K562 (cell line): ENCODE measurements around the gene EDARADD. TPM values are rescaled to one million over a fixed set of nuclear protein-coding genes. Genes with fewer than 3 reads are reported as not detected.

Experiments
- ARID3B ChIP-seq: fragments of 250-450 bp; sonication (Bioruptor Pico); IDR thresholded peaks from 2 replicates; pipeline ENCODE4 v1.4.0; 2020; ENCODE audit warnings: borderline replicate concordance
- ETV1 ChIP-seq: fragments of 450-650 bp; conservative IDR thresholded peaks from 2 replicates; pipeline ENCODE4 v1.6.1; 2016; ENCODE audit warnings: missing genetic modification characterization, control low read depth, low read depth, missing compliant biosample characterization
- HDAC3 ChIP-seq: fragments of 450-650 bp; IDR thresholded peaks from 2 replicates; pipeline ENCODE4 v1.6.1; 2018; ENCODE audit warnings: borderline replicate concordance, mild to moderate bottlenecking, moderate library complexity; ENCODE audit not compliant: partially characterized antibody
- HMGN3 ChIP-seq: IDR thresholded peaks from 2 replicates; pipeline ENCODE4 v1.6.1; 2011; ENCODE audit warnings: borderline replicate concordance, low read depth, mild to moderate bottlenecking, mixed read lengths, low read length; ENCODE audit not compliant: insufficient read length; ENCODE audit errors: extremely low read depth
- HMGXB4 ChIP-seq: sonication (generic); formaldehyde crosslinking; IDR thresholded peaks from 2 replicates; pipeline ENCODE4 v1.8.1; 2023; ENCODE audit warnings: mild to moderate bottlenecking, missing genetic modification reagents
- HNRNPH1 ChIP-seq: fragments of 200-400 bp; formaldehyde crosslinking; optimal IDR thresholded peaks from 2 replicates; pipeline ENCODE3; 2017; ENCODE audit warnings: low read depth, mild to moderate bottlenecking, low read length, moderate library complexity
- IFI16 ChIP-seq: fragments of 250-450 bp; sonication (Bioruptor Pico); IDR thresholded peaks from 2 replicates; pipeline ENCODE4 v2.1.2; 2022; ENCODE audit warnings: mild to moderate bottlenecking, inconsistent platforms
- ILK ChIP-seq: fragments of 450-650 bp; IDR thresholded peaks from 2 replicates; pipeline ENCODE4 v1.6.1; 2016; ENCODE audit warnings: missing genetic modification characterization, low read depth, mild to moderate bottlenecking, missing compliant biosample characterization, moderate library complexity, borderline replicate concordance
- MECOM ChIP-seq: fragments of 250-450 bp; sonication (Bioruptor Pico); IDR thresholded peaks from 2 replicates; pipeline ENCODE4 v1.8.0; 2022; ENCODE audit warnings: inconsistent platforms
- MEF2D ChIP-seq: conservative IDR thresholded peaks from 2 replicates; pipeline ENCODE4 v1.6.1; 2016; ENCODE audit warnings: low read depth, missing genetic modification characterization, missing compliant biosample characterization
- NCOR1 ChIP-seq: fragments of 450-650 bp; IDR thresholded peaks from 2 replicates; pipeline ENCODE4 v1.6.1; 2016; ENCODE audit warnings: mild to moderate bottlenecking, moderate library complexity
- NFIX ChIP-seq: fragments of 250-450 bp; sonication (Bioruptor Pico); IDR thresholded peaks from 2 replicates; pipeline ENCODE4 v1.4.0; 2020; ENCODE audit warnings: low read depth, mild to moderate bottlenecking, moderate library complexity
- NRF1 ChIP-seq, 2 experiments: fragments of 450-650 bp; IDR thresholded peaks in 1 of 2; conservative IDR thresholded peaks in 1 of 2; 2 replicates each; pipeline ENCODE4 v1.6.1; 2014; ENCODE audit warnings: mild to moderate bottlenecking in 2 of 2
- RUNX1 ChIP-seq: sonication (generic); IDR thresholded peaks from 2 replicates; pipeline ENCODE4 v1.6.1; 2016; ENCODE audit warnings: antibody characterized with exemption, low read depth
- SMAD2 ChIP-seq: fragments of 150-350 bp; IDR thresholded peaks from 2 replicates; pipeline ENCODE4 v1.6.1; 2014; ENCODE audit warnings: low read depth, mild to moderate bottlenecking, low read length
- STAT5A ChIP-seq: IDR thresholded peaks from 2 replicates; pipeline ENCODE4 v1.6.1; 2012; ENCODE audit warnings: low read length, inconsistent platforms, borderline replicate concordance
- TCF3 ChIP-seq: sonication (generic); formaldehyde crosslinking; IDR thresholded peaks from 2 replicates; pipeline ENCODE4 v1.4.0; 2020; ENCODE audit warnings: mild to moderate bottlenecking, missing genetic modification reagents
- TRIM24 ChIP-seq, 2 experiments: fragments of 450-650 bp; IDR thresholded peaks; 2 replicates each; pipeline ENCODE4 v1.6.1; 2016
- TRIM25 ChIP-seq: fragments of 450-650 bp; IDR thresholded peaks from 2 replicates; pipeline ENCODE4 v1.7.0; 2016; ENCODE audit warnings: borderline replicate concordance
- ZNF140 ChIP-seq: fragments of 250-450 bp; sonication (Bioruptor Pico); IDR thresholded peaks from 2 replicates; pipeline ENCODE4 v1.8.0; 2021; ENCODE audit warnings: moderate library complexity, mild to moderate bottlenecking, inconsistent platforms
- ZNF316 ChIP-seq: fragments of 450-650 bp; IDR thresholded peaks from 2 replicates; pipeline ENCODE4 v1.6.1; 2016
- ZNF584 ChIP-seq: fragments of 200-800 bp; sonication (Bioruptor generic); IDR thresholded peaks from 2 replicates; pipeline ENCODE4 v1.6.1; 2016; ENCODE audit warnings: low read depth, mild to moderate bottlenecking, missing genetic modification characterization, missing compliant biosample characterization
- ZNF586 ChIP-seq: fragments of 450-650 bp; formaldehyde crosslinking; conservative IDR thresholded peaks from 2 replicates; pipeline ENCODE4 v1.4.0; 2020; ENCODE audit warnings: mild to moderate bottlenecking, moderate library complexity
- ZNF695 ChIP-seq: fragments of 450-650 bp; formaldehyde crosslinking; IDR thresholded peaks from 2 replicates; pipeline ENCODE4 v1.4.0; 2020; ENCODE audit warnings: mild to moderate bottlenecking, moderate library complexity
- polyA plus RNA-seq, 8 experiments: library from polyadenylated mRNA; depleted of rRNA in 4 of 8; stranded (reverse) in 5 of 8; unstranded in 3 of 8; fragments of >200 nt; fragmentation: Nextera tagmentation in 2 of 8; fragmentation: Illumina TruSeq in 1 of 8; extraction: Ambion mirVana in 2 of 8; extraction: Trizol in 1 of 8; gene quantifications; 2 replicates each; pipeline versions ENCODE4 v1.2.1 to v1.2.3, GENCODE V29; 2011 to 2014; ENCODE audit warnings: inconsistent platforms in 1 of 8, missing spikeins in 1 of 8
- total RNA-seq, 7 experiments: library from RNA; depleted of rRNA in 6 of 7; stranded (reverse); fragments of >200 nt in 6 of 7; fragmentation: Illumina TruSeq in 2 of 7; extraction: Trizol in 2 of 7; gene quantifications; 2 replicates each; pipeline versions ENCODE4 v1.2.1 to v1.2.3, GENCODE V29; 2011 to 2021; ENCODE audit warnings: low replicate concordance in 1 of 7

EDARADD gene
- total and polyA plus RNA-seq, 9 of the 15 experiments (the other 6 are each of a cell fraction or from before 2014, with no cell fraction given) = 0.46 to 32.4 (median 20.6) TPM

GRCh38 chr1:236524142-236524894, 130.2 kb downstream of the EDARADD start (continued):
- TF ChIP-seq HDAC3 (no peak), HNRNPH1 (no peak), HMGN3 (no peak), ETV1 (no peak), ZNF584 (CRISPR knock-in tag) (0 out of 2 replicates have a peak, but pooled peaks have one; percentile 21), ZNF695 (CRISPR knock-in tag) (no peak), RUNX1 (no peak), TRIM25 (no peak), TCF3 (peak; percentile 25), MEF2D (tag) (0 out of 2 replicates have a peak, but pooled peaks have one; percentile 19), SMAD2 (no peak), HMGXB4 (CRISPR knock-in tag) (peak; percentile 51; the same call in 1 of the 2 replicates), STAT5A (no peak; the same call in 1 of the 2 replicates), NRF1 (conservative IDR thresholded peaks at IDR 0.05 in 1 of 2, IDR thresholded peaks at IDR 0.05 in 1 of 2) (peak in 1 of 2 experiments; percentile 16; a peak in 1 of 4 replicates), MECOM (0 out of 2 replicates have a peak, but pooled peaks have one; percentile 42), ZNF140 (CRISPR knock-in tag) (no peak), ILK (no peak), NFIX (CRISPR knock-in tag) (no peak), ARID3B (CRISPR knock-in tag) (peak; percentile 64; the same call in 1 of the 2 replicates), IFI16 (CRISPR knock-in tag) (no peak), ZNF586 (no peak), NCOR1 (0 out of 2 replicates have a peak, but pooled peaks have one; percentile 6), ZNF316 (peak; percentile 89), TRIM24 (IDR thresholded peaks at IDR 0.05) (no peak; a peak in 1 of 4 replicates)
